ENCODE data around the gene ISG15.
A peak's percentile ranks its signal among the peaks of the same experiment; 100 is the strongest.
"Not testable (repeated sequence)": the region's sequence is repeated elsewhere in the genome, so short reads cannot be mapped to it uniquely, and the experiment has no call there.

ISG15 gene

DNA sequence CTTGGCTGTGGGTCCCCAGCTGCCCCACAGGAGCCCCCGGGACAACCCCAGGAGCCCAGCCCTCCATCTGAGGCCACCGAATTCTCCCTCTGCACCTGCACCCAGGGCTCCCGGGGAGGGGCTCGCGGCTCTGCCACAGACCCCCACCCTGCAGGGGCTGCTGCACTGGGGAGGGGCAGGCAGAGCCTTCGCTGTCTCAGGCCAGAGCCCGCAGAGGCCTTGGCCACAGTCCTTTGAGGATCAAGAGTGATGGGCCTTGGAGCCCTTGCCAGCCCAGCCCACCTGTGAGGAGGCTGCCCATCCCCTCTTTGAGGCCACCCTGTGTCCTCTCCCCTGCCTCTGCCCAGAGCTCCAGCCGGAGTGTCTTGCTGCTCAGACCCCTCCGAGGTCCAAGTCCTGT is 37.9 kb upstream of the ISG15 start:
- no peak for DNase-seq (ENCODE audit: low read depth)

GRCh38 chr1:975896-976683 is 37.2 kb upstream of the ISG15 start:
- peak; percentile 48 for DNase-seq (ENCODE audit: low read depth)

DNA sequence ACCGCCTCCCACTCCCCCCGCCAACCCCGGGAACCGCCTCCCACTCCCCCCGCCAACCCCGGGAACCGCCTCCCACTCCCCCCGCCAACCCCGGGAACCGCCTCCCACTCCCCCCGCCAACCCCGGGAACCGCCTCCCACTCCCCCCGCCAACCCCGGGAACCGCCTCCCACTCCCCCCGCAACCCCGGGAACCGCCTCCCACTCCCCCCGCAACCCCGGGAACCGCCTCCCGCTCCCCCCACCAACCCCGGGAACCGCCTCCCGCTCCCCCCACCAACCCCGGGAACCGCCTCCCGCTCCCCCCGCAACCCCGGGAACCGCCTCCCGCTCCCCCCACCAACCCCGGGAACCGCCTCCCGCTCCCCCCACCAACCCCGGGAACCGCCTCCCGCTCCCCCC is 36.5 kb upstream of the ISG15 start:
- DNase-seq (ENCODE audit: low read depth) = not testable (repeated sequence)

DNA sequence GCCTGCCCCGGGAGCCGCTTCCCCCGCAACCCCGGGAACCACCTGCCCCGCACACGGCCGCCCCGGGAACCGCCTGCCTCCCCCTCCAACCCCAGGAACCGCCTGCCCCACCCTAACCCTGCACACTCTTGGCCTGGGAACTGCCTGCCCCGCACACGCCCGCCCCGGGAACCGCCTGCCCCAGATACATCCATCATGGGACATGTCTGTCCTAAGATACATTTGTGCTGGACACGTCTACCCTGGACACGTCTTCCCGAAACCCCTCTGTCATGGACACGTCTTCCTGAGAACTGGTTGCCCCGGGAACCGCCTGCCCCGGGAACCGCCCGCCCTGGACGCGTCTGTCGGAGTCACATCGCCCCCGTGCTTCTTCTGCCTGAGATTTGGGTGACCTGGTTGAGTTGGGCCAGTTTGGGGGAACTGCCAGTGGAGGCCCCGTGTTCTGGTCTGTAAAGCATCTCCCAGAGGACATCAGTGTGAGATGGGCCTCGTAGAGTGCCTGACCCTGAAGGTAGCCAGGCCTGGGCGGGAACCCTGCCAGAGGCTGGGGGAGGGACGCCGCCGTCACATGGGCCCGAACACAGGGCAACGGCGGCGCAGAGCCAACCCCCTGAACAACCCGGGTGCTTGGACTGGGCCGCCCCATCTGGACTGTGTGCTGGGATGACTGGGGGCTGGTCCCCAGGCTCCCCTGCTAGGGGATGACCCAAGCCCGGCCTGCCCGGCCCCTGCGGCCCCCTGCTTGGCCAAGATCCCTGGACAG is 35.0 kb upstream of the ISG15 start:
- no peak for DNase-seq (ENCODE audit: low read depth)

- no peak for DNase-seq (ENCODE audit: low read depth)
These were observed 34.2 kb upstream of the ISG15 start for GRCh38 chr1:978835-979743.

GRCh38 chr1:979744-980072 is 33.6 kb upstream of the ISG15 start:
- DNase-seq (ENCODE audit: low read depth) = no peak

DNA sequence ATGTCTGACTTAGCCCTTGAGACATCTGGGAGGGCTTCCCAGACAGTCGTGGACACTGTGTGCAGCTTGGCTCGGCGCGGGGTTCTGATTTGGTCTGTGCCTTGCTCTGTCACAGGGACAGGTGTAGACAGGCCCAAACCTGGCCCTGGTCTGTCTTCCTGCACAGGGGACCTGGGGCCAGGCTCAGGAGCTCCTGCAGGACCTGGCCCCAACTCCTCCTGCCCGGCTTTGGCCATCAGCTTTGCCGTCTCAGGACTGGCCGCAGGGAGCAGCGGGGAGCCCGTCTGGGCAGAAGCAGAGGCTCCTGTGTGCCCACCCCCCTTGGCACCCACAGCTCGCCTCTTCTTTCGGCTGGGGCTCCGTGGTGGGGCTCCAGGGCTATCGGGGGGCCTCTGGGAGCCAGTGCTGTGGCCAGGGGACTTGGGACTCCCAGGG is 33.1 kb upstream of the ISG15 start:
- no peak for DNase-seq (ENCODE audit: low read depth)

GRCh38 chr1:980602-981395 is 32.5 kb upstream of the ISG15 start:
- no peak for DNase-seq (ENCODE audit: low read depth)

GRCh38 chr1:981491-981954 is 31.8 kb upstream of the ISG15 start:
- DNase-seq (ENCODE audit: low read depth) = no peak

- DNase-seq (ENCODE audit: low read depth) = no peak
These were observed 31.2 kb upstream of the ISG15 start, which contains the start of gene PERM1 for GRCh38 chr1:981955-982558. Gene PERM1 (minus strand): TSS chr1:982093. CDS start chr1:981029, 1,064 bp downstream.

- no peak for DNase-seq (ENCODE audit: low read depth)
These were observed 30.4 kb upstream of the ISG15 start for GRCh38 chr1:982765-983436.

- peak; percentile 44 for DNase-seq (ENCODE audit: low read depth)
These were observed 29.4 kb upstream of the ISG15 start for GRCh38 chr1:983798-984475.

DNA sequence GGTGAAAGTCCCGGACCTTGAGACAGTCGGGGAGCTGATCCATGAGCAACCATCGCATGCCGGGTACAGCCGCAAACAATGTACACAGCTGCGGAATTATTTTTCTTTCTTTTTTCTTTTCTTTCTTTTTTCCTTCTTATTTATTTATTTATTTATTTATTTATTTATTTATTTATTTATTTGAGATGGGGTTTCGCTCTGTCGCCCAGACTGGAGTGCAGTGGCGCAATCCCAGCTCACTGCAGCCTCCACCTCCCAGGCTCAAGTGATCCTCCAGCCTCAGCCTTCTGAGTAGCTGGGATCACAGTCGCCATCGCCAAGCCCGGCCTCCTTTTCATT is 28.9 kb upstream of the ISG15 start:
- no peak for DNase-seq (ENCODE audit: low read depth)

DNA sequence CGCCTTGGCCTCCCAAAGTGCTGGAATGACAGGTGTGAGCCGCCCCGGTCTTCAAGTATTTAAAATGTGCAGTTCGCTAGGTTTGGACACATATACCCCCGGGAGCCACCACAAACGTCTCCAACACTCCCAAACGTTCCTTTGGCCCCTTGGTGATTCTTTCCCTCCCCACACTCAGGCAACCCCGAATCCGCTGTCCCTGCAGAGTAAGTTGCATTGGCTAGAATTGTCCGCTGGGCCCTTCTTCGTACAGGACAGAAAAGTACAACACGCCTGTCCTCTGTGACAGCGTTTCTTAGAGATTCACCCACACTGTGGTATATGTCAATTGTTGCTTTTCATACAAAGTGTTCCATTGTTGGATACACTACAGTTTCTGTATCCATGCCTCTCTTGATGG is 28.2 kb upstream of the ISG15 start:
- no peak for DNase-seq (ENCODE audit: low read depth)

DNA sequence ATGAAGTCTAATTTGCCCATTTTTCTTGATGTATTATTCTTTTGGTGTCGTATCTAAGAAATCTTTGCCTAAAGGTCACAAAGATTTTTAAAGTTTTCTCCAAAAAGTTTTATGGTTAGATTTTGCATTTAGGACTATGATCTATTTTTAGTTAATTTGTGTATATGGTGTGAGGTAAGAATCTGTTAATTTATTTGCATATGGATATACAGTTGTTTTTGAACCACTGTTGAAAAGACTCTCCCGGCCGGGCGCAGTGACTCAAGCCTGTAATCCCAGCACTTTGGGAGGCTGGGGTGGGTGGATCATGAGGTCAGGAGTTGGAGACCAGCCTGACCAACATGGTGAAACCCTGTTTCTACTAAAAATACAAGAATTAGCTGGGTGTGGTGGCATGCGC is 25.2 kb upstream of the ISG15 start:
- DNase-seq (ENCODE audit: low read depth) = not testable (repeated sequence)

DNA sequence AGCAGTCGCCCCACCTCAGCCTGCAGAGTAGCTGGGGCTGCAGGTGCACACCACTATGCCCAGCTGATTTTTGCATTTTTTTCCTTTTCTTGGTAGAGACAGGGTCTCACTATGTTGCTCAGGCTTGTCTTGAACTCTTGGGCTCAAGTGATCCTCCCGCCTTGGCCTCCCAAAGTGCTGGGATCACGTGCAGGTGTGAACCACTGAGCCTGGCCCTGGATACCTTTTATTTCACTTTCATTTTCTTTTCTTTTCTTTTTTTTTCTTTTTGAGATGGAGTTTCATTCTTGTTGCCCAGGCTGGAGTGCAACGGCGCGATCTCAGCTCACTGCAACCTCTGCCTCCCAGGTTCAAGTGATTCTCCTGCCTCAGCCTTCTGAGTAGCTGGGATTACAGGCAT is 22.0 kb upstream of the ISG15 start:
- not testable (repeated sequence) for DNase-seq (ENCODE audit: low read depth)

- no peak for DNase-seq (ENCODE audit: low read depth)
These were observed 21.4 kb upstream of the ISG15 start for GRCh38 chr1:991895-992294.

GRCh38 chr1:992362-992761 is 20.9 kb upstream of the ISG15 start:
- no peak for DNase-seq (ENCODE audit: low read depth)

DNA sequence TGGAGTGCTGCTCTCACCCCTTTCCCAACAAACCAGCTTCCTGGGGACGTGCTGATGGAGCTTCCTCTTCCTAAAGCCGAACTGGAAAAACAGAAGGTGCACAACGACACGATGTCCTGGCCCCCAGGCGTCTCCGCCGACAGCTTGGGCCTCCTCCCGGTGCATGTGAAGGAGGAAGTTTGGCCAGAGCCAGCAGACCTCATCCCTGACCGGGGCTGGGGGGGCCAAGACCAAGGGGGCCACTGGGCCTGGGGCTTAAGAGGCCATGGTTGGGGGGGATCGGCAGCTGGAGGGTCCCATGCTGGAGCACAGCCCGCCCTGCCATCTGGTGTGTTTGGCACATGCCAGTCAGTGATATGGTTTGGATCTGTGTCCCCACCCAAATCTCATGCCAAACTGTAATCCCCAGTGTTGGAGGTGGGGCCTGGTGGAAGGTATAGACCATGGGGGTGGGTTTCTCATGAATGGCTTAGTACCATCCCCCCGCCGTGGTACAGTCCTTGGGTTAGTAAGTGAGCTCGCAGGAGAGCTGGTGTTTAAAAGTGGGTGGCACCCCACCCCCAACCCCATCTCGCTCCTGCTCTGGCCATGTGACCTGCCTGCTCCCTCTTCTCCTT is 19.8 kb upstream of the ISG15 start:
- no peak for DNase-seq (ENCODE audit: low read depth)

GRCh38 chr1:994546-994945 is 18.8 kb upstream of the ISG15 start:
- not testable (repeated sequence) for DNase-seq (ENCODE audit: low read depth)

All from stimulated activated CD8-positive, alpha-beta memory T cell treated with anti-CD3 and anti-CD28 coated beads, Interleukin-12 subunit alpha, Interleukin-12 subunit beta, amount 100 ng/mL, for 1 hour (primary cell).